GM23248 (cell line): Measurements from ENCODE around the gene ZNF17. TPM values are rescaled to one million over a fixed set of nuclear protein-coding genes. Genes with fewer than 3 reads are reported as not detected.
"Not testable (repeated sequence)": the region's sequence is repeated elsewhere in the genome, so short reads cannot be mapped to it uniquely, and the experiment has no call there.

Experiments used
- DNase-seq: peaks from one replicate; pipeline ENCODE4 v3.0.0-alpha.2; 2015
- H2AFZ ChIP-seq: fragments of 200-600 bp; sonication (generic); 2 replicates; pipeline ENCODE4 v1.6.1; 2016; ENCODE audit warnings: antibody characterized with exemption
- H3F3A ChIP-seq: fragments of 200-600 bp; sonication (generic); 2 replicates; pipeline ENCODE4 v1.6.1; 2016; ENCODE audit warnings: mild to moderate bottlenecking, antibody characterized with exemption, mixed run types; ENCODE audit not compliant: insufficient read depth
- H3K27ac ChIP-seq: fragments of 200-600 bp; sonication (generic); 2 replicates; pipeline ENCODE4 v1.5.1; 2016; ENCODE audit warnings: mild to moderate bottlenecking
- H3K27me3 ChIP-seq: fragments of 200-600 bp; sonication (generic); replicated peaks from 2 replicates; pipeline ENCODE4 v1.6.1; 2016; ENCODE audit warnings: mild to moderate bottlenecking; ENCODE audit not compliant: insufficient read depth
- H3K36me3 ChIP-seq: fragments of 200-600 bp; sonication (generic); 2 replicates; pipeline ENCODE4 v1.6.1; 2016; ENCODE audit warnings: low read depth, mild to moderate bottlenecking
- H3K4me1 ChIP-seq: fragments of 200-600 bp; sonication (generic); 2 replicates; pipeline ENCODE4 v1.6.1; 2016; ENCODE audit warnings: mild to moderate bottlenecking; ENCODE audit not compliant: insufficient read depth
- H3K4me2 ChIP-seq: fragments of 200-600 bp; sonication (generic); one replicate; pipeline ENCODE4 v1.6.1; 2016; ENCODE audit warnings: mild to moderate bottlenecking; ENCODE audit not compliant: unreplicated experiment
- H3K4me3 ChIP-seq: fragments of 200-600 bp; sonication (generic); 2 replicates; pipeline ENCODE4 v1.5.1; 2016; ENCODE audit warnings: mild to moderate bottlenecking
- H3K79me2 ChIP-seq: fragments of 200-600 bp; sonication (generic); 2 replicates; pipeline ENCODE4 v1.6.1; 2016; ENCODE audit warnings: mild to moderate bottlenecking; ENCODE audit not compliant: insufficient read depth
- H3K9ac ChIP-seq: fragments of 200-600 bp; sonication (generic); 2 replicates; pipeline ENCODE4 v1.6.1; 2016; ENCODE audit warnings: mild to moderate bottlenecking
- H3K9me2 ChIP-seq: fragments of 200-600 bp; sonication (generic); 2 replicates; pipeline ENCODE4 v1.6.1; 2016; ENCODE audit warnings: mixed run types, mild to moderate bottlenecking, moderate library complexity; ENCODE audit not compliant: insufficient read depth
- H3K9me3 ChIP-seq: fragments of 200-600 bp; sonication (generic); one replicate; pipeline ENCODE4 v1.6.1; 2017; ENCODE audit warnings: low read depth
- H4K20me1 ChIP-seq: fragments of 200-600 bp; sonication (generic); 2 replicates; pipeline ENCODE4 v1.6.0; 2016; ENCODE audit not compliant: insufficient read depth
- EZH2 ChIP-seq: fragments of 200-600 bp; sonication (generic); IDR thresholded peaks from 2 replicates; pipeline ENCODE4 v1.6.1; 2018; ENCODE audit warnings: antibody characterized with exemption, mild to moderate bottlenecking; ENCODE audit not compliant: insufficient read depth, poor library complexity, severe bottlenecking
- EZH2phosphoT487 ChIP-seq: fragments of 200-600 bp; sonication (generic); IDR thresholded peaks from 2 replicates; pipeline ENCODE4 v1.6.1; 2018; ENCODE audit warnings: antibody characterized with exemption, moderate library complexity, mild to moderate bottlenecking, low read depth; ENCODE audit not compliant: insufficient read depth
- WGBS, 2 experiments: methylation state at CpG; one replicate each; pipeline ENCODE4 v1.1.6; 2015 to 2017; ENCODE audit warnings: low lambda C conversion rate in 2 of 2, low coverage in 1 of 2; ENCODE audit errors: missing lambda C conversion rate in 2 of 2; 5-methylcytosine and 5-hydroxymethylcytosine counted together
- in situ Hi-C: fragments of 300-500 bp; cut with MboI; formaldehyde crosslinking; loops from 2 replicates; pipeline ENCODE4 v1.15.0; 2020
- polyA plus RNA-seq: library from polyadenylated mRNA; unstranded; fragments of >200 nt; fragmentation: Nextera tagmentation; extraction: Ambion mirVana; gene quantifications from 2 replicates; pipeline ENCODE4 v1.2.1, GENCODE V29; 2016
- total RNA-seq: library from RNA; depleted of rRNA; stranded (reverse); fragments of >200 nt; shearing (Covaris generic); gene quantifications from 2 replicates; pipeline ENCODE4 v1.2.3, GENCODE V29; 2014

ZNF17 gene
- total and polyA plus RNA-seq, 2 experiments from 2014 or later, result 4.1 to 4.8 TPM

- H2AFZ ChIP-seq, result no peak overlapping the region
- no peaks in the 10 kb centered on the region for H4K20me1 ChIP-seq
- H3K9me3 ChIP-seq, result no peaks in the 10 kb centered on the region
- H3K36me3 ChIP-seq, result no peaks in the 10 kb centered on the region; the same call in 1 of the 2 replicates
- H3K4me1 ChIP-seq, result peaks cover 5% of the 10 kb centered on the region
- no peak overlapping the region for H3K27ac ChIP-seq
- H3K4me3 ChIP-seq, result no peak overlapping the region
- no peak for DNase-seq
- peaks cover 53% of the 10 kb centered on the region for H3K79me2 ChIP-seq
- no peak for TF ChIP-seq EZH2phosphoT487
- in situ Hi-C loops, result no loop called here
- H3F3A ChIP-seq, result no peaks in the 10 kb centered on the region
- H3K9ac ChIP-seq, result no peak overlapping the region
- no peak overlapping the region for H3K4me2 ChIP-seq
- H3K27me3 ChIP-seq, result no peaks in the 10 kb centered on the region
- 99 to 100% methylated on average over 2 of the region's 2 CpGs for WGBS, 2 experiments
- no peaks in the 10 kb centered on the region for H3K9me2 ChIP-seq
Observed at GRCh38 chr19:57366776-57367175, 44.2 kb upstream of the ZNF17 start.

GRCh38 chr19:57374179-57374578, 36.8 kb upstream of the ZNF17 start:
- Histone ChIP-seq H3K27ac (no peak overlapping the region), H3K9me2 (no peaks in the 10 kb centered on the region), H3F3A (0 out of 2 replicates have a peak, but pooled peaks cover 6% of the 10 kb centered on the region), H3K4me3 (no peak overlapping the region), H3K36me3 (peaks cover 32% of the 10 kb centered on the region), H3K4me1 (no peaks in the 10 kb centered on the region), H3K9ac (no peak overlapping the region), H3K4me2 (no peak overlapping the region), H2AFZ (no peak overlapping the region), H3K9me3 (no peaks in the 10 kb centered on the region), H3K27me3 (no peaks in the 10 kb centered on the region), H4K20me1 (no peaks in the 10 kb centered on the region), H3K79me2 (no peaks in the 10 kb centered on the region)
- WGBS, 2 experiments, result 89 to 92% methylated on average over 6 of the region's 6 CpGs
- DNase-seq, result no peak
- in situ Hi-C loops, result no loop called here
- TF ChIP-seq EZH2phosphoT487 (no peak), EZH2 (no peak)

DNA sequence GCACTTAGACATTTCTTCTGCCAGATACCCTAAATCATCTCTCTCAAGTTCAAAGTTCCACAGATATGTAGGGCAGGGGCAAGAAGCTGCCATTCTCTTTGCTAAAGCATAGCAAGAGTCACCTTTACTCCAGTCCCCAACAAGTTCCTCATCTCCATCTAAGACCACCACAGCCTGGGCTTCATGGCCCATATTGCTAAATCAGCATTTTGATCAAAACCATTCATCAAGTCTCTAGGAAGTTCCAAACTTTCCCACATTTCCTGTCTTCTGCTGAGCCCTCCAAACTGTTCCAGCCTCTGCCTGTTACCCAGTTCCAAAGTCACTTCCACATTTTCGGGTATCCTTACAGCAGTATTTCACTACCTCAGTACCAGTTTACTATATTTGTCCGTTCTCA, 36.3 kb upstream of the ZNF17 start:
- H3K4me1 ChIP-seq, H3K27me3 ChIP-seq, H3K9me3 ChIP-seq, in situ Hi-C loops, H3F3A ChIP-seq, H2AFZ ChIP-seq, H3K79me2 ChIP-seq, H3K4me2 ChIP-seq, H4K20me1 ChIP-seq, H3K9me2 ChIP-seq, H3K4me3 ChIP-seq, H3K9ac ChIP-seq, DNase-seq, H3K27ac ChIP-seq: not testable (repeated sequence)
- peaks cover 32% of the 10 kb centered on the region for H3K36me3 ChIP-seq
- WGBS, 2 experiments, result 95 to 97% methylated on average over 2 of the region's 2 CpGs

DNA sequence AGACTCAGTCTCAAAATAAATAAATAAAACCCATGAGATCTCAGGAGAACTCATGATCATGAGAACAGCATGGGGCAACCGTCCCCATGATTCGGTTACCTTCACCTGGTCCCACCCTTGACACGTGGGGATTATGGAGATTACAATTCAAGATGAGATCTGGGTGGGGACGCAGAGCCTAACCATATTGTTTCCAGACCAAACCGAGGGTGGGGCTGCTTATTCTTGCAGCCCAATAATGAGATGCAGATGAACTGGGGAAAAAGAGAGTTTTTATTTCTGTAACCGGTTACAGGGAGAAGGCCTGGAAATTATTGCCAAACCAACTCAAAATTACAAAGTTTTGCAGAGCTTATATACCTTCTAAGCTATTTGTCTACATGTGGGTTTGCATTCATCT, 34.8 kb upstream of the ZNF17 start:
- no peaks in the 10 kb centered on the region for H3K27me3 ChIP-seq
- H3K36me3 ChIP-seq, result peaks cover 32% of the 10 kb centered on the region
- no peaks in the 10 kb centered on the region for H3K79me2 ChIP-seq
- H4K20me1 ChIP-seq, result no peaks in the 10 kb centered on the region
- H3K4me3 ChIP-seq, result no peak overlapping the region
- no peak overlapping the region for H2AFZ ChIP-seq
- H3K9ac ChIP-seq, result no peak overlapping the region
- H3K4me2 ChIP-seq, result no peak overlapping the region
- no peak for DNase-seq
- H3K9me3 ChIP-seq, result no peaks in the 10 kb centered on the region
- H3K27ac ChIP-seq, result no peak overlapping the region
- H3K4me1 ChIP-seq, result no peaks in the 10 kb centered on the region
- TF ChIP-seq EZH2 (no peak), EZH2phosphoT487 (no peak)
- in situ Hi-C loops, result no loop called here
- no peaks in the 10 kb centered on the region for H3K9me2 ChIP-seq
- 0 out of 2 replicates have a peak, but pooled peaks cover 8% of the 10 kb centered on the region for H3F3A ChIP-seq
- 24 to 32% methylated on average over 6 of the region's 6 CpGs for WGBS, 2 experiments

- WGBS, 2 experiments, result 90 to 94% methylated on average over 3 of the region's 3 CpGs
- no peaks in the 10 kb centered on the region for H4K20me1 ChIP-seq
- H3K27ac ChIP-seq, result no peak overlapping the region
- H3K9me2 ChIP-seq, result no peaks in the 10 kb centered on the region
- no peaks in the 10 kb centered on the region for H3K9me3 ChIP-seq
- H3K9ac ChIP-seq, result no peak overlapping the region
- peaks cover 25% of the 10 kb centered on the region for H3K36me3 ChIP-seq
- H3K27me3 ChIP-seq, result no peaks in the 10 kb centered on the region
- in situ Hi-C loops, result no loop called here
- no peaks in the 10 kb centered on the region for H3K79me2 ChIP-seq
- no peak overlapping the region for H3K4me3 ChIP-seq
- TF ChIP-seq EZH2, result no peak
- TF ChIP-seq EZH2phosphoT487, result no peak
- H3K4me1 ChIP-seq, result no peaks in the 10 kb centered on the region
- no peak overlapping the region for H3K4me2 ChIP-seq
- 0 out of 2 replicates have a peak, but pooled peaks cover 8% of the 10 kb centered on the region for H3F3A ChIP-seq
- H2AFZ ChIP-seq, result no peak overlapping the region
- DNase-seq, result no peak
Observed at GRCh38 chr19:57377498-57378146, 33.3 kb upstream of the ZNF17 start.
